HL-60/S4 treated with retinoic acid at 250 ng/mL for 4 days and 3 days (cell line): ENCODE results near the gene RPL38.

Source experiments
- in situ Hi-C: fragments of 300-500 bp; cut with MboI; formaldehyde crosslinking; loops from 2 replicates; pipeline ENCODE4 v1.7.0; 2022; ENCODE audit warnings: low sequenced_read_pairs

Gene RPL38

GRCh38 chr17:74243013-74243755 is 39.7 kb downstream of the RPL38 start:
- in situ Hi-C loops = no loop called here

GRCh38 chr17:74244128-74244527 is 40.6 kb downstream of the RPL38 start:
- in situ Hi-C loops = no loop called here

- in situ Hi-C loops = no loop called here
Observed at GRCh38 chr17:74244548-74244947, 41.1 kb downstream of the RPL38 start.

- in situ Hi-C loops = no loop called here
Observed at GRCh38 chr17:74245145-74245831, 41.8 kb downstream of the RPL38 start.

- in situ Hi-C loops = no loop called here
Observed at GRCh38 chr17:74245871-74246270, 42.4 kb downstream of the RPL38 start.

GRCh38 chr17:74249590-74250270 is 46.3 kb downstream of the RPL38 start:
- in situ Hi-C loops = no loop called here

GRCh38 chr17:74250324-74250995 is 47.0 kb downstream of the RPL38 start:
- in situ Hi-C loops = no loop called here

- in situ Hi-C loops = no loop called here
Observed at GRCh38 chr17:74251051-74251450, 47.6 kb downstream of the RPL38 start.

- in situ Hi-C loops = no loop called here
Observed at GRCh38 chr17:74251569-74251968, 48.1 kb downstream of the RPL38 start.

GRCh38 chr17:74252211-74252610 is 48.7 kb downstream of the RPL38 start:
- in situ Hi-C loops = no loop called here

- in situ Hi-C loops = no loop called here
Observed at GRCh38 chr17:74253036-74253435, 49.6 kb downstream of the RPL38 start.

GRCh38 chr17:74257311-74257710 is 53.8 kb downstream of the RPL38 start:
- in situ Hi-C loops = no loop called here

GRCh38 chr17:74259667-74260524 is 56.4 kb downstream of the RPL38 start:
- in situ Hi-C loops = no loop called here
